HAP-1 (cell line): ENCODE results near the gene LTC4S.
"Not testable (repeated sequence)": the region's sequence is repeated elsewhere in the genome, so short reads cannot be mapped to it uniquely, and the experiment has no call there.

Experiments used
- DNase-seq, 2 experiments: peaks; one replicate each; pipeline ENCODE4 v3.0.0-alpha.2; 2016 to 2020; ENCODE audit warnings: low spot score in 2 of 2
- H3K27me3 ChIP-seq: fragments of 250-450 bp; sonication (Bioruptor Pico); 2 replicates; pipeline ENCODE4 v1.5.1; 2020; ENCODE audit warnings: low read depth, mild to moderate bottlenecking, moderate library complexity
- H3K36me3 ChIP-seq: fragments of 250-450 bp; sonication (Bioruptor Pico); replicated peaks from 2 replicates; pipeline ENCODE4 v1.5.1; 2020; ENCODE audit warnings: mild to moderate bottlenecking
- H3K4me1 ChIP-seq: fragments of 250-450 bp; sonication (Bioruptor Pico); 2 replicates; pipeline ENCODE4 v1.5.1; 2020; ENCODE audit warnings: mild to moderate bottlenecking
- H3K4me3 ChIP-seq: fragments of 250-450 bp; sonication (Bioruptor Pico); 2 replicates; pipeline ENCODE4 v1.5.1; 2020; ENCODE audit warnings: mild to moderate bottlenecking, moderate library complexity
- H3K9me3 ChIP-seq: fragments of 250-450 bp; sonication (Bioruptor Pico); 2 replicates; pipeline ENCODE4 v1.5.1; 2020; ENCODE audit warnings: mild to moderate bottlenecking, moderate library complexity
- in situ Hi-C: fragments of 300-500 bp; cut with MboI; formaldehyde crosslinking; loops from 3 replicates; pipeline ENCODE4 v1.14.3; 2020; ENCODE audit warnings: low sequenced_read_pairs, inconsistent platforms, mixed read lengths

LTC4S gene

GRCh38 chr5:179824745-179825112, 30.9 kb downstream of the LTC4S start:
- H3K36me3 ChIP-seq: peaks cover 78% of the 10 kb centered on the region
- H3K4me1 ChIP-seq: peaks cover 17% of the 10 kb centered on the region
- H3K27me3 ChIP-seq: no peaks in the 10 kb centered on the region
- H3K4me3 ChIP-seq: no peak overlapping the region
- DNase-seq: no peak
- in situ Hi-C loops: no loop called here
- H3K9me3 ChIP-seq: no peaks in the 10 kb centered on the region

- H3K36me3 ChIP-seq: peaks cover 81% of the 10 kb centered on the region
- H3K27me3 ChIP-seq: no peaks in the 10 kb centered on the region
- H3K9me3 ChIP-seq: no peaks in the 10 kb centered on the region
- no peak overlapping the region for H3K4me3 ChIP-seq
- peaks cover 9% of the 10 kb centered on the region for H3K4me1 ChIP-seq
- in situ Hi-C loops: no loop called here
- DNase-seq: no peak
Measured at GRCh38 chr5:179825655-179826182, 31.9 kb downstream of the LTC4S start.

- peaks cover 96% of the 10 kb centered on the region for H3K36me3 ChIP-seq
- no peaks in the 10 kb centered on the region for H3K9me3 ChIP-seq
- in situ Hi-C loops: no loop called here
- DNase-seq: no peak
- no peak overlapping the region for H3K4me3 ChIP-seq
- H3K4me1 ChIP-seq: no peaks in the 10 kb centered on the region
- no peaks in the 10 kb centered on the region for H3K27me3 ChIP-seq
Measured at GRCh38 chr5:179827680-179828079, 33.9 kb downstream of the LTC4S start.

GRCh38 chr5:179828756-179829421, 35.1 kb downstream of the LTC4S start:
- in situ Hi-C loops: no loop called here
- no peak for DNase-seq
- Histone ChIP-seq H3K36me3 (peaks cover 96% of the 10 kb centered on the region), H3K4me3 (no peak overlapping the region), H3K4me1 (no peaks in the 10 kb centered on the region), H3K9me3 (no peaks in the 10 kb centered on the region), H3K27me3 (no peaks in the 10 kb centered on the region)

GRCh38 chr5:179829732-179830435, 36.1 kb downstream of the LTC4S start:
- Histone ChIP-seq H3K4me3 (no peak overlapping the region), H3K36me3 (peaks cover 90% of the 10 kb centered on the region), H3K27me3 (no peaks in the 10 kb centered on the region), H3K9me3 (no peaks in the 10 kb centered on the region), H3K4me1 (no peaks in the 10 kb centered on the region)
- in situ Hi-C loops: no loop called here
- DNase-seq: no peak

GRCh38 chr5:179830818-179831468, 37.2 kb downstream of the LTC4S start:
- Histone ChIP-seq H3K4me3 (no peak overlapping the region), H3K27me3 (no peaks in the 10 kb centered on the region), H3K9me3 (no peaks in the 10 kb centered on the region), H3K36me3 (peaks cover 84% of the 10 kb centered on the region), H3K4me1 (no peaks in the 10 kb centered on the region)
- no peak for DNase-seq
- in situ Hi-C loops: no loop called here

GRCh38 chr5:179832039-179832745, 38.4 kb downstream of the LTC4S start:
- Histone ChIP-seq H3K9me3 (no peaks in the 10 kb centered on the region), H3K4me1 (no peaks in the 10 kb centered on the region), H3K27me3 (no peaks in the 10 kb centered on the region), H3K4me3 (no peak overlapping the region), H3K36me3 (peaks cover 84% of the 10 kb centered on the region)
- in situ Hi-C loops: no loop called here
- no peak for DNase-seq

- DNase-seq: no peak
- in situ Hi-C loops: no loop called here
- Histone ChIP-seq H3K4me3 (no peak overlapping the region), H3K27me3 (no peaks in the 10 kb centered on the region), H3K9me3 (no peaks in the 10 kb centered on the region), H3K4me1 (no peaks in the 10 kb centered on the region), H3K36me3 (peaks cover 84% of the 10 kb centered on the region)
Measured at GRCh38 chr5:179833056-179833708, 39.4 kb downstream of the LTC4S start.

GRCh38 chr5:179833709-179834070, 39.9 kb downstream of the LTC4S start:
- H3K4me3 ChIP-seq: no peak overlapping the region
- H3K27me3 ChIP-seq: no peaks in the 10 kb centered on the region
- DNase-seq: no peak
- peaks cover 85% of the 10 kb centered on the region for H3K36me3 ChIP-seq
- H3K4me1 ChIP-seq: no peaks in the 10 kb centered on the region
- H3K9me3 ChIP-seq: no peaks in the 10 kb centered on the region
- in situ Hi-C loops: no loop called here

- H3K4me3 ChIP-seq: no peak overlapping the region
- H3K4me1 ChIP-seq: no peaks in the 10 kb centered on the region
- H3K36me3 ChIP-seq: peaks cover 83% of the 10 kb centered on the region
- H3K9me3 ChIP-seq: no peaks in the 10 kb centered on the region
- no peak for DNase-seq
- no peaks in the 10 kb centered on the region for H3K27me3 ChIP-seq
- in situ Hi-C loops: no loop called here
Measured at GRCh38 chr5:179834120-179834519, 40.3 kb downstream of the LTC4S start.

- in situ Hi-C loops, H3K27me3 ChIP-seq, H3K4me1 ChIP-seq, H3K4me3 ChIP-seq, DNase-seq, H3K9me3 ChIP-seq: not testable (repeated sequence)
- peaks cover 86% of the 10 kb centered on the region for H3K36me3 ChIP-seq
Measured at GRCh38 chr5:179834871-179835270, 41.1 kb downstream of the LTC4S start.

GRCh38 chr5:179836225-179837019, 42.6 kb downstream of the LTC4S start:
- H3K27me3 ChIP-seq: no peaks in the 10 kb centered on the region
- peaks cover 85% of the 10 kb centered on the region for H3K36me3 ChIP-seq
- H3K4me3 ChIP-seq: no peak overlapping the region
- in situ Hi-C loops: no loop called here
- no peaks in the 10 kb centered on the region for H3K4me1 ChIP-seq
- H3K9me3 ChIP-seq: no peaks in the 10 kb centered on the region
- DNase-seq: no peak
